Neural cell (in vitro differentiated cells): ENCODE data around the gene SMIM10L1. TPM values are rescaled to one million over a fixed set of nuclear protein-coding genes. Genes with fewer than 3 reads are reported as not detected.

ENCODE experiments used
- H2AFZ ChIP-seq: fragments of 200-600, 300-800 bp; sonication (generic), shearing (Covaris generic); 2 replicates; pipeline ENCODE4 v1.6.0; 2014; ENCODE audit warnings: low read depth, mild to moderate bottlenecking, antibody characterized with exemption, low read length, moderate library complexity
- H3F3A ChIP-seq: fragments of 200-600 bp; shearing (Covaris generic); 2 replicates; pipeline ENCODE4 v1.6.1; 2016; ENCODE audit warnings: mild to moderate bottlenecking, moderate library complexity, mixed read lengths, antibody characterized with exemption, low read length; ENCODE audit not compliant: insufficient read depth, poor library complexity, severe bottlenecking
- H3K27ac ChIP-seq: fragments of 200-600, 300-800 bp; sonication (generic), shearing (Covaris generic); 2 replicates; pipeline ENCODE4 v1.5.1; 2014; ENCODE audit warnings: mild to moderate bottlenecking, low read length, moderate library complexity
- H3K27me3 ChIP-seq: fragments of 300-800, 200-600 bp; sonication (generic), shearing (Covaris generic); 2 replicates; pipeline ENCODE4 v1.6.0; 2014; ENCODE audit warnings: mild to moderate bottlenecking, low read depth, low read length, moderate library complexity; ENCODE audit not compliant: insufficient read depth
- H3K36me3 ChIP-seq: fragments of 300-800, 200-600 bp; sonication (generic), shearing (Covaris generic); 2 replicates; pipeline ENCODE4 v1.5.1; 2014; ENCODE audit warnings: mild to moderate bottlenecking, antibody characterized with exemption, low read length, moderate library complexity; ENCODE audit not compliant: insufficient read depth
- H3K4me2 ChIP-seq: fragments of 300-800, 200-600 bp; sonication (generic), shearing (Covaris generic); 2 replicates; pipeline ENCODE4 v1.6.0; 2014; ENCODE audit warnings: mild to moderate bottlenecking, low read length
- H3K4me3 ChIP-seq: fragments of 300-800, 200-600 bp; sonication (generic), shearing (Covaris generic); 2 replicates; pipeline ENCODE4 v1.5.1; 2014; ENCODE audit warnings: mild to moderate bottlenecking, low read length, moderate library complexity
- H3K79me2 ChIP-seq: fragments of 200-600 bp; shearing (Covaris generic); replicated peaks from 2 replicates; pipeline ENCODE4 v1.6.0; 2014; ENCODE audit warnings: mild to moderate bottlenecking, low read length, moderate library complexity; ENCODE audit not compliant: insufficient read depth
- H3K9ac ChIP-seq: fragments of 300-800, 200-600 bp; sonication (generic), shearing (Covaris generic); 2 replicates; pipeline ENCODE4 v1.6.1; 2016; ENCODE audit warnings: mild to moderate bottlenecking, low read length, mixed read lengths
- H3K9me2 ChIP-seq: fragments of 200-600 bp; shearing (Covaris generic); 2 replicates; pipeline ENCODE4 v1.6.1; 2016; ENCODE audit warnings: mild to moderate bottlenecking, low read length, mixed read lengths; ENCODE audit not compliant: insufficient read depth
- H3K9me3 ChIP-seq: fragments of 200-600, 300-800 bp; sonication (generic), shearing (Covaris generic); 2 replicates; pipeline ENCODE4 v1.6.1; 2016; ENCODE audit warnings: mild to moderate bottlenecking, mixed run types, low read length, moderate library complexity, mixed read lengths
- H4K20me1 ChIP-seq: fragments of 200-600 bp; shearing (Covaris generic); 2 replicates; pipeline ENCODE4 v1.6.1; 2016; ENCODE audit warnings: mild to moderate bottlenecking, mixed run types; ENCODE audit not compliant: insufficient read depth
- CTCF ChIP-seq: fragments of 450-650 bp; IDR thresholded peaks from 2 replicates; pipeline ENCODE4 v1.5.1; 2014; ENCODE audit warnings: antibody characterized with exemption, mild to moderate bottlenecking, moderate library complexity; ENCODE audit not compliant: poor library complexity, severe bottlenecking
- EP300 ChIP-seq: fragments of 450-650 bp; conservative IDR thresholded peaks from 2 replicates; pipeline ENCODE4 v1.6.1; 2014; ENCODE audit warnings: antibody characterized with exemption, mild to moderate bottlenecking, moderate library complexity; ENCODE audit not compliant: poor library complexity, severe bottlenecking
- EZH2 ChIP-seq: fragments of 200-600, 300-800 bp; shearing (Covaris generic), sonication (generic); IDR thresholded peaks from 2 replicates; pipeline ENCODE4 v1.6.1; 2014; ENCODE audit warnings: antibody characterized with exemption, low read length, borderline replicate concordance, mild to moderate bottlenecking; ENCODE audit not compliant: insufficient read depth, poor library complexity, severe bottlenecking
- MXI1 ChIP-seq: fragments of 450-650 bp; conservative IDR thresholded peaks from 2 replicates; pipeline ENCODE4 v1.6.1; 2014; ENCODE audit warnings: antibody characterized with exemption, mild to moderate bottlenecking; ENCODE audit not compliant: poor library complexity, severe bottlenecking
- POLR2AphosphoS5 ChIP-seq: IDR thresholded peaks from 2 replicates; pipeline ENCODE4 v1.6.1; 2012
- RAD21 ChIP-seq: fragments of 450-650 bp; conservative IDR thresholded peaks from 2 replicates; pipeline ENCODE4 v1.6.1; 2014; ENCODE audit warnings: antibody characterized with exemption, mild to moderate bottlenecking, moderate library complexity
- REST ChIP-seq: IDR thresholded peaks from 2 replicates; pipeline ENCODE4 v1.6.1; 2012; ENCODE audit warnings: borderline replicate concordance
- SMC3 ChIP-seq: fragments of 450-650 bp; conservative IDR thresholded peaks from 2 replicates; pipeline ENCODE4 v1.6.1; 2014; ENCODE audit warnings: antibody characterized with exemption, mild to moderate bottlenecking, moderate library complexity; ENCODE audit not compliant: poor library complexity
- TAF1 ChIP-seq: IDR thresholded peaks from 2 replicates; pipeline ENCODE4 v1.6.1; 2012; ENCODE audit warnings: low read depth
- polyA plus RNA-seq: library from polyadenylated mRNA; depleted of rRNA; stranded (reverse); fragments of >200 nt; gene quantifications from 2 replicates; pipeline ENCODE4 v1.2.3, GENCODE V29; 2014

SMIM10L1 gene
- polyA plus RNA-seq, 1 donor from 2014 or later: 22.0 TPM

- no peak overlapping the region for H3K27ac ChIP-seq
- TF ChIP-seq TAF1: no peak
- TF ChIP-seq MXI1: no peak
- no peak for TF ChIP-seq EP300
- TF ChIP-seq POLR2AphosphoS5: no peak
- TF ChIP-seq REST: no peak
- no peak for TF ChIP-seq EZH2
- TF ChIP-seq SMC3: no peak
- TF ChIP-seq CTCF: no peak
- no peak for TF ChIP-seq RAD21
- H3K9ac ChIP-seq: no peak overlapping the region
- no peaks in the 10 kb centered on the region for H3K36me3 ChIP-seq
- H3K79me2 ChIP-seq: peaks cover 28% of the 10 kb centered on the region
- no peaks in the 10 kb centered on the region for H3F3A ChIP-seq
- H3K9me2 ChIP-seq: no peaks in the 10 kb centered on the region
- H3K4me2 ChIP-seq: no peak overlapping the region
- no peaks in the 10 kb centered on the region for H3K27me3 ChIP-seq
- no peak overlapping the region for H3K4me3 ChIP-seq
- no peak overlapping the region for H2AFZ ChIP-seq
- H4K20me1 ChIP-seq: no peaks in the 10 kb centered on the region
- no peaks in the 10 kb centered on the region for H3K9me3 ChIP-seq
Measured at GRCh38 chr12:11130999-11131398, 40.0 kb upstream of the SMIM10L1 start.

- no peaks in the 10 kb centered on the region for H3K9me2 ChIP-seq
- no peaks in the 10 kb centered on the region for H3F3A ChIP-seq
- no peaks in the 10 kb centered on the region for H3K9me3 ChIP-seq
- TF ChIP-seq RAD21 (no peak), EZH2 (no peak), SMC3 (no peak), EP300 (no peak), TAF1 (no peak), POLR2AphosphoS5 (no peak), MXI1 (no peak), REST (no peak), CTCF (no peak)
- H3K4me2 ChIP-seq: no peak overlapping the region
- H3K9ac ChIP-seq: no peak overlapping the region
- H3K27me3 ChIP-seq: no peaks in the 10 kb centered on the region
- no peak overlapping the region for H3K27ac ChIP-seq
- peaks cover 28% of the 10 kb centered on the region for H3K79me2 ChIP-seq
- no peak overlapping the region for H3K4me3 ChIP-seq
- H2AFZ ChIP-seq: no peak overlapping the region
- no peaks in the 10 kb centered on the region for H4K20me1 ChIP-seq
- no peaks in the 10 kb centered on the region for H3K36me3 ChIP-seq
Measured at GRCh38 chr12:11133162-11133561, 37.8 kb upstream of the SMIM10L1 start.
